Inflammatory macrophage (primary cell): Measurements from ENCODE around the gene ERICH3.

Experiments
- DNase-seq, 2 donors: peaks; one replicate each; pipeline ENCODE4 v3.0.0-alpha.2; 2020 to 2022
- total RNA-seq, 18 experiments: gene quantifications; one replicate each; lab custom pipeline; 2026; ENCODE audit warnings: mixed read lengths in 6 of 18, inconsistent platforms in 2 of 18; lab: John Stamatoyannopoulos, UW

The ERICH3 gene
- total RNA-seq = 0 to 0.37 (median 0.09) reads per million in 18 experiments

DNA sequence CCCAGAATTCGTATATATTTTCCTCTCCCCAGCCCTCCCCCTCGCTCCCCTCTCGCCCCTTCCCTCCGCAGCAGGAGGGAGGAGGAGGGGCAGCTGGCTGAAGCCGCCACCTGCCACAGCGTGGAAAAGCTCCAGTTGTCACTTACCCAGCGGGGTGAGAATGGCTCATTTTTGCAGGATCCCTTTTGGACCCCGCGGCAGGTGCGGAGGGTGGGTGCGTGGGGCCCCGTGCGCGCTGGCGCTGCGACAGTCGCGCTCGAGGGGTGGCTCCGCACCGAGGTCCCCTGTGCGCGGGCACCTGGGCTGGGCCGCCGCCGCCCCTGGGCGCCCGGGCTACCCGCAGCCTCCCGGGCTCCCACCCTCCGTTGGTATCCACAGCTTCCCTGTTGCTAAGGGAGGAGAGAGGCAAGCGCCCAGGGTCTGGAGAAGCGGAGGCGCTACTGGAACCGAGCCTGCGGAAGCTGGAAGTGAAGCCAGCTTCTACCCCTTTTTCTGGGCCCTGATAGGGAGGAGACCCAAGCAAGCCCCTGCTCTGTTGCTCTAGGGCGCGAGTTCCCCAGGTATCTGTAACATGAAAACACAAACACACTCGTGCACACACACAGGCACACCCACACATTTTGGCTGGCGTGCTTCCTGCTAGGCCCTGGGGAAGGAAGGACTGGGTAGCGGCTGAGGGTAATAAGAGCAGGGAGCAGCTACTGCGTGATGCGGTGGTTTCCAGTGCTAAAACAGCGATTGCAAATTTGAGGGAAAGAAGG, at the start of gene ERICH3:
ERICH3 (minus strand) TSS at position 442 of the 761 bp plus-strand sequence; CDS start at position 169, 273 bp downstream.
- DNase-seq = peak in 1 of 2 donors; percentile 12

DNA sequence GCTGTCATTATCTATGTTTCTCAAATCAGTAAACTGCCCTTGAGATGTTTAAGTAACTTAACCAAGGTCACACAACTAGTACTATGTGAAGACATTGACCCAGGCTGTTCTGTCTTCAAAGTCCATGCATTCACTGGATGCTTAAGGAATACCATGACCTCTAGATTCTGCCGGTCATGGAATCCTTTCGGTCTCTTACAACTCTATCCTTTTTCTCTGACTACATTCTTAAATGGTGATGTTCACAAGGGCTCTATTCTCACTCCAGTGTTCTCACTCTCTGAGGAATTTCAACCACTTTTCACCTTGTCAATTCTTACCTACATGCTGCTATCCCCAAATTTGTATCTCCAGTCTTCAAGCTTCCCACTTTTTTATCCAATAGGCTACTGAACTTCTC, 44.0 kb upstream of the ERICH3 start:
- DNase-seq = no peak

DNA sequence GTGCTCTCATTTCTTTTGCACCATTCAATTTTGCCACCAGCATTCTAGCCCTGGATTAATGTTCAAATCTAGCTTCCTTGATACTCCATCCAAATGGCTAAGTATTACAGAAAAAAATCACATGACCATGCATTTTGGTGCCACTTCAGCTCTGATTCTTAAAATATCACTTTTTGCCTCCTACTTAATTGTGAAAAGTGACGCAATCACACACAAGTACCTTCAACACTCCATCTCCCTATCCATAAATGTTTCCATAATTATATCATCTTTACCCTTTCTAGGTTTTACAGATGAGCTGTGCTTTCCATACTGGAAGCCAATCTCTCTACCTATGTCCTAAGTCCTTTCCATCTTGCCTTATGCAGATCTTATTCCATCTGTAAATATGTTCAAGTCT, 43.2 kb upstream of the ERICH3 start:
- DNase-seq = no peak

GRCh38 chr1:74715806-74716205, 42.2 kb upstream of the ERICH3 start:
- DNase-seq = no peak

GRCh38 chr1:74715236-74715502, 41.6 kb upstream of the ERICH3 start:
- DNase-seq = no peak

DNA sequence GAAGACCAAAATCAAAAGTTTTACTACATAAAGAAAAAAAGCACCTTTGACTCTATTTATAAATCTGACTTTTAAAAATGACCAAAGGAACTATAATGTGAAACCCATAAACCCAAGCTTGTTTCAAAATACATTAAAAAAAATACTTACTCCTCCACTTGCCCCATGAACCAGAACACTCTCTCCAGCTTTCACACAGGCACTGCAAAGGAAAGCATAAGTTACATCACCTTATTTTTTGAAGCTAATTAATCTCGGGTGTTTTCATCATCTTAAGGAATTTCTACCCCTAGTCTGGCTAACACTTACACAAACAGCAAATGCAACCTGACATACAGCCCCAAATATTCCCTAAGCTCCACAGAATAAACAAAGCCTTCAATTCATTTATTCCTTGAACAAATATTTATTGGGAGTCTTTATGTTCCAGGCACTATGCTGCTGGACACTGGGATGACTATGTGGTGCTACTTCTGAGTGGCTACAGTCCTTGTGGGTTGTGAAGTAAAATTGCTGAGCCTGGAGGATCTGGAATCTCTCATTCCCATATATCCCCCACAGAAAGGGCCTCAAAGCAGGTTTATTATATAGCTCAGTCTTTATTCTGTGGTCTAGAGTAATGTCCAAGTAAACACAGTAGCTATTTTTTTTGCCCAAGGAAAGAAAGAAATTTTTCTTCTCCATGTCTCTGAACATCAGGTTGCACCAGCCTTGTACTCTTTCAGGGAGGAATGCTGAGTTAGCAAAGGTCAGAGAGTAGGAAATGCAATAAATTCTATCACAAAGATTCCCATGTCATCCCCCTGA, 41.0 kb upstream of the ERICH3 start:
- DNase-seq = no peak

GRCh38 chr1:74713849-74714248, 40.3 kb upstream of the ERICH3 start:
- no peak for DNase-seq

- no peak for DNase-seq
Observed at GRCh38 chr1:74712881-74713280, 39.3 kb upstream of the ERICH3 start.

DNA sequence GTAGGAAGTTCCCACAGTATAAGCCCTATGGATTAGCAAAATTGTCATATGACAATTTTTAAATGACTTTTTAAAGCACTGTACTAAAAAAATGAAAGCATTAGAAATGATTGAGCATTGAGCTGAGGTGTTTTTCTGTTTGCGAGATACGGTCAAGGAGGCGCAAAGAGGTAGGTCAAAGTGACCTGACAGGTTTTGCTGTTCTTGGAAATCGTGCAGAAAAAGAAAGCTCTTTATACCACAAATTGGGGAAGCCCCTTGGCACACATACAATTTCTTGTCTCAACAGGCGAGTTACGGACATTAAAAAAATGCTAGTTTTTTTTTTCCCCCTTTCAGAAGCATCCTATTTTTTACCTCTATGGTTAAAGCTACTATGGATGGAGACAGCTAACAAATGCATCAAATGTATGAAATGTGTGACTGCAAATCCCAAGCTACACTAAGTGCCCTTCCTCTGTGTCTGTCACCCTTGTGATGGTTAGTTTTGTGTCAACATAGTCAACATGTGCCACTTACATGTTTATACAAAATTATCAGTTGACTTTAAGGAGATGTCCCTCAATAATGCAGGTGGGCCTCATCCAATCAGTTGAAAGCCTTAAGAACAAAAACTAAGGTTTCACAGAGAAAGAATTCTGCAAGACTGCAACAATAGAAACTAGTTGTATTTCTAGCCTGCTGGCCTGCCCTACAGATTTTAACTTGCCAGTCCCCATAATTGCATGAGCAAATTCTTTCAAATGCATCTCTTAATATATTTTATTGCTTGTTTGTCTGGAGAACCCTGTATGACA, 30.0 kb upstream of the ERICH3 start:
- DNase-seq = no peak

- no peak for DNase-seq
Observed at GRCh38 chr1:74699331-74699730, 25.7 kb upstream of the ERICH3 start.

- DNase-seq = no peak
Observed at GRCh38 chr1:74697832-74698231, 24.2 kb upstream of the ERICH3 start.

DNA sequence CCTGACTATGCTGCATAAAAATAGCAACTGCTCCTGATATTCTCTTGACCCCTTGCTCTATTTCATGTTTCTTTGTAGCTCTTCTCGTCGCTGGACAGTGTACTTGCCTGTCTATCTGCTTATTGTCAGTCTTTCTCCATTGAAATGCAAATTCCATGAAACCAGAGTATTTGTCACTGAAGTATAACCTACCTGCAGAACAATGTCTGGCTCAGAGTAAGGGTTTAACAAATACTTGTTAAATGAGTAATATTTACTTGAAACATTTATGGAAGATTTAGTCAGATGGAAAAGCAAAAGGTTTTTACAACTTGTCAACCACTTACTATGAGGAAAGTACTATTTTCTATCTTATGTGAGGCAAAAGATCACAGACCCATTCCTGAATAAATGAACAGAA, 19.9 kb upstream of the ERICH3 start:
- no peak for DNase-seq

- no peak for DNase-seq
Observed at GRCh38 chr1:74690909-74691308, 17.3 kb upstream of the ERICH3 start.

DNA sequence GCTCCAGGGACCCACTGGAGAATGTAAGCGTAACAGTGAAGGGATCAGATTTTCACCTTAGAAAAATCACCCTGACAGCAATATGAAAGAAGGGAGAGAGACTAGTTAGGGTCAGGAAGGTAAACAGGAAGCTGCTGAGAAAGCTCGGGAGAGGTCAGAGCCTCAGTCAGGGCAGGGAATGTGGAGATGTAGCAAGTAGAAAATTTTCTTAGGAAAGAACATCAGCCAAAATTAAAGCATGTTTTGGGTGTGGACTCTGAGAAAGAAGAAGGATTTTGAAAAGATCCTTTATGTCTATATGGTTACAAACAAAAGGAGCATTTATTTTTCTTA, 16.7 kb upstream of the ERICH3 start:
- no peak for DNase-seq

DNA sequence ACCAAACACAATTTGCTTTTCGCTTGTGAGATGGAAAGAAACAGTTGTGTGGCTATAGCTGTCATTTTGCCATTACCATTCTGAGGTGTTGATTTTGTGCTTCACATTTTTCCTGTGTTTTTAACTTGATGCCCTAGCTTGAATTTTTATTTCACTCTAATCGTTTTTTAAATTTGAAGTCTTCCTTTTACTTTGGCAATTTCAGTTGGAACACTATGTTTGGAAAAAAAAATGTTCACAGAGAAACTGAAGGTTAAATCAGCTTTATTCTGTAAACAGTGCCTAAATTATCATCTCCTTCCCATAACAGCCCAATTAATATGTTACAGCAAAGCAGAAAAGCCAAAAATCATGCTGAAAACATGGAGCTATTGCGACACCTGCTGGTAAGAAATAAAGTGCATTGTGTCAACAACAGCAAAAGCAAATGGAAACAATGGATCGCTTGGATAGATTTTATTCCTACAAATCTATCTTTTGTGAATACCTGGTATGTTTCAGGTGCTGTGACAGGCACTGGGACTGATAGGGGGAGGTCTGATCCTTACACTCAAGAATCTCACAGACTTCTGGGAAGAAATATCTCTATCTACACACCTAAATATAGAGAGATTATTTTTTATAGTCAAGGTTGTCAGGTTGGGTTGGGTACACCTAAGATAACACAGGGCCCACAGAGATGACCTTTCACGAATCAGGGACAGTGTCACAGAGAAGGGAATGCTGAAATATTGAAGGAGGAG, 16.2 kb upstream of the ERICH3 start:
- DNase-seq = peak; percentile 60 to 65

DNA sequence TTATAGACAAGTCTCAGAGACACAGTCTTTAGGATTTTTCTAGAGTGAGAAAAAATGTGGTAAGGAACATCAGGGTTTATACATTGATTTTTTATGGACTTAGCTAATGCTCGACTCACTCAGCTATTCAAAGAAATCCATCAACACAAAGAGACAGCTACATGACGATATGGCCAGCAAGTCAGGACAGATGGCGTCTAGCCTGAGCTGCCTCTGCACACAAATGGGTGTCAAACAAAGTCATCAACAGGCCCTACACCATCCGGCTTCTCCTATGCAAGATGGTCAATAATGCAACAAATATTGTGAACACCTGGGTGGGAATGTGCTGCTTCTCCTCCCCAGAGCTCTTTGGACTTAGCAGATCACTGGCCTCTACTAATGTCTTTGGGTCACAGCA, 13.3 kb upstream of the ERICH3 start:
- no peak for DNase-seq

- DNase-seq = no peak
Observed at GRCh38 chr1:74684301-74684700, 10.7 kb upstream of the ERICH3 start.

GRCh38 chr1:74683656-74684055, 10.1 kb upstream of the ERICH3 start:
- DNase-seq = peak; percentile 12 to 23

GRCh38 chr1:74681851-74682250, 8.3 kb upstream of the ERICH3 start:
- no peak for DNase-seq

DNA sequence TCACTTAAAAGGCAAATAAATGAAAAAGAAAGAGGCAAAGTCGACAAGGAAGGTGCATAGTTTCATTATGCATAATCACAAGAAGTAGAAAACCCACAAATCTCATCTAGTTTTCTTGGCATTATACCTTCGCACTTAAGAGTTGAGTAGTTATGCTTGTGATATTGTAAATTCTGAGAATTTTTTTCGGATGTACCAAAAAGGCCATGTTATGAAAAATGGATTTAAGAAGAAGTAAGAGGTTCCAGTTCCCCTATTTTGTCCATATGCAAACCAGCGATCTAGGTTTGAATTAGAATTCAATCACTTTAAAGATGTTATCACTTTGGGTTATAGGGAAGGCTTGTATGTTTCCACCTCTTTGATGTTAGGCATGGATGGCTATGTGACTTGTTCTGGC, 7.9 kb upstream of the ERICH3 start:
- DNase-seq = no peak

- no peak for DNase-seq
Observed at GRCh38 chr1:74681001-74681400, 7.4 kb upstream of the ERICH3 start.

GRCh38 chr1:74679811-74680210, 6.2 kb upstream of the ERICH3 start:
- no peak for DNase-seq

GRCh38 chr1:74677926-74678325, 4.3 kb upstream of the ERICH3 start:
- DNase-seq = no peak
